ENCODE results near the gene SH3GL2. TPM values are rescaled to one million over a fixed set of nuclear protein-coding genes. Genes with fewer than 3 reads are reported as not detected.

SH3GL2 gene
- total and polyA plus RNA-seq, 9 of the 15 experiments (the other 6 are each of a cell fraction or from before 2014, with no cell fraction given) = not detected

GRCh38 chr9:17734674-17735073 lies 155.8 kb downstream of the SH3GL2 start:
- FAIRE-seq (no peak), ATAC-seq (no peak), DNase-seq (ENCODE audit: extremely low read depth in 1 of 4, low spot score in 3 of 4) (no peak)
- Histone ChIP-seq H3K4me2 (ENCODE audit: insufficient read depth, low read length) (no peak overlapping the region), H3K79me2 (ENCODE audit: control insufficient read depth, insufficient read depth, low read length) (no peaks in the 10 kb centered on the region), H3K4me3 (no peak overlapping the region), H2AFZ (ENCODE audit: low read depth, low read length) (no peak overlapping the region), H3K4me1 (replicated peaks in 1 of 2; ENCODE audit: control insufficient read depth in 2 of 2, insufficient read depth in 2 of 2, low read length in 2 of 2) (no peaks in the 10 kb centered on the region), H3K9me3 (replicated peaks; ENCODE audit: control insufficient read depth, insufficient read depth, low read depth, low read length) (no peaks in the 10 kb centered on the region), H4K20me1 (replicated peaks; ENCODE audit: control insufficient read depth, insufficient read depth, low read length) (no peaks in the 10 kb centered on the region), H3K36me3 (ENCODE audit: control insufficient read depth, insufficient read depth, low read length) (no peaks in the 10 kb centered on the region), H3K9ac (ENCODE audit: insufficient read depth in 1 of 2, low read depth in 2 of 2, low read length in 2 of 2) (no peak overlapping the region), H3K27ac (ENCODE audit: extremely low read depth, low read depth, low read length) (no peak overlapping the region), H3K9me1 (ENCODE audit: control insufficient read depth, insufficient read depth, low read length) (no peaks in the 10 kb centered on the region), H3K27me3 (ENCODE audit: control insufficient read depth in 2 of 2, insufficient read depth in 2 of 2, low read length in 2 of 2) (no peaks in the 10 kb centered on the region)
- 0% methylated on average over 2 of the region's 2 CpGs for WGBS (ENCODE audit: insufficient coverage, low coverage, missing lambda C conversion rate)
- CTCF ChIA-PET (ENCODE audit: low intra/inter-chr PET ratio) = no interaction called here
- no peak for TF ChIP-seq ZNF668 (CRISPR knock-in tag; IDR thresholded peaks at IDR 0.05)
- TF ChIP-seq GATAD2A (IDR thresholded peaks at IDR 0.05) = no peak
- TF ChIP-seq PRPF4 (IDR thresholded peaks at IDR 0.05; ENCODE audit: insufficient read depth, low read depth, low read length, poor library complexity, severe bottlenecking) = no peak
- no peak for TF ChIP-seq EP300 (IDR thresholded peaks at IDR 0.05; ENCODE audit: low read length)
- TF ChIP-seq FOXA3 (CRISPR knock-in tag; conservative IDR thresholded peaks at IDR 0.05 in 1 of 2, IDR thresholded peaks at IDR 0.05 in 1 of 2) = no peak
- no peak for TF ChIP-seq SREBF2 (CRISPR knock-in tag; IDR thresholded peaks at IDR 0.05)
- TF ChIP-seq ZNF217 (CRISPR knock-in tag; IDR thresholded peaks at IDR 0.05) = no peak
- TF ChIP-seq RFX1 (IDR thresholded peaks at IDR 0.05) = no peak
- TF ChIP-seq ZNF184 (CRISPR knock-in tag; IDR thresholded peaks at IDR 0.05) = no peak
- TF ChIP-seq RBFOX2 (IDR thresholded peaks at IDR 0.05; ENCODE audit: low read depth, low read length) = no peak
- in situ Hi-C loops (cut with MboI) = no loop called here
- intact Hi-C loops (cut with micrococcal nuclease) = no loop called here
- POLR2A ChIA-PET = no interaction called here
- no TSS peak for BruUV-seq (replicated peaks)
